Measurements from ENCODE around the gene ARHGEF18. TPM values are rescaled to one million over a fixed set of nuclear protein-coding genes. Genes with fewer than 3 reads are reported as not detected.
A peak's percentile ranks its signal among the peaks of the same experiment; 100 is the strongest.

Gene ARHGEF18
- 100 to 1,000 TPM in 1 of 4 donors, 10 to 100 TPM in 3; 32.0 to 162 (median 92.8) TPM for total RNA-seq

- in situ Hi-C loops (cut with MboI; ENCODE audit: low pct_ligation_motif_present in 1 of 4, low pct_unique_long_range_greater_than_20kb in 1 of 4, low sequenced_read_pairs in 3 of 4) (loop anchor here in 2 of 4 donors (10.0 to 25.0 kb wide), 2 partner anchors 236 to 244 kb away; no protein-coding TSS in a partner anchor), intact Hi-C loops (cut with DNase I; ENCODE audit: low total_unique reads) (no loop called here)
- peaks cover 6 to 14% (median 11%) of the 10 kb centered on the region in 4 donors for H3K4me1 ChIP-seq
- H3K36me3 ChIP-seq: no peaks in the 10 kb centered on the region
- H3K27me3 ChIP-seq: no peaks in the 10 kb centered on the region
- DNase-seq: peak; percentile 40
- H3K9me3 ChIP-seq: peaks cover 5 to 7% of the 10 kb centered on the region in 2 donors
- H3K27ac ChIP-seq: peak within 1 kb of the TSS; percentile 39 to 61 (median 48)
- TF ChIP-seq POLR2A (IDR thresholded peaks at IDR 0.05) (peak; percentile 36), POLR2AphosphoS5 (IDR thresholded peaks at IDR 0.05) (peak in 1 of 3 donors; percentile 7), CTCF (IDR thresholded peaks at IDR 0.05) (no peak)
- WGBS, 2 donors (ENCODE audit: low coverage in 1 of 2): 65% methylated on average over 13 of the region's 13 CpGs; no CpG with 5 or more reads in 1 of the 2 donors
- peak within 1 kb of the TSS in 1 of 4 donors; percentile 28 for H3K4me3 ChIP-seq
These were observed at the start of gene ARHGEF18 for GRCh38 chr19:7348587-7349230. TSS of gene ARHGEF18 (plus strand) at chr19:7348937. CDS start at chr19:7362891, 13,954 bp downstream.

GRCh38 chr19:7301525-7301924 lies 47.2 kb upstream of the ARHGEF18 start:
- H3K4me3 ChIP-seq: no peak overlapping the region
- no peaks in the 10 kb centered on the region for H3K36me3 ChIP-seq
- H3K27ac ChIP-seq: peak overlapping the region; percentile 53 to 70 (median 66)
- no peak for TF ChIP-seq EP300 (IDR thresholded peaks at IDR 0.05; ENCODE audit: low read depth)
- TF ChIP-seq POLR2AphosphoS5 (IDR thresholded peaks at IDR 0.05): peak in 1 of 3 donors; percentile 11
- no peak for TF ChIP-seq CTCF (IDR thresholded peaks at IDR 0.05)
- TF ChIP-seq POLR2A (IDR thresholded peaks at IDR 0.05): no peak
- H3K4me1 ChIP-seq: peaks cover 4 to 26% (median 14%) of the 10 kb centered on the region in 4 donors
- intact Hi-C loops (cut with DNase I; ENCODE audit: low total_unique reads) (no loop called here), in situ Hi-C loops (cut with MboI; ENCODE audit: low pct_ligation_motif_present in 1 of 4, low pct_unique_long_range_greater_than_20kb in 1 of 4, low sequenced_read_pairs in 3 of 4) (no loop called here)
- H3K27me3 ChIP-seq: no peaks in the 10 kb centered on the region
- 42 to 46% methylated on average over 3 to 5 of the region's 5 CpGs for WGBS, 2 donors (ENCODE audit: low coverage in 1 of 2)
- DNase-seq: peak; percentile 24
- no peaks in the 10 kb centered on the region for H3K9me3 ChIP-seq

GRCh38 chr19:7303470-7303869 lies 45.3 kb upstream of the ARHGEF18 start:
- H3K9me3 ChIP-seq: no peaks in the 10 kb centered on the region
- in situ Hi-C loops (cut with MboI; ENCODE audit: low pct_ligation_motif_present in 1 of 4, low pct_unique_long_range_greater_than_20kb in 1 of 4, low sequenced_read_pairs in 3 of 4): no loop called here
- no peak overlapping the region for H3K4me3 ChIP-seq
- 63 to 68% methylated on average over 4 of the region's 4 CpGs for WGBS, 2 donors (ENCODE audit: low coverage in 1 of 2)
- peak overlapping the region in 3 of 4 donors; percentile 44 to 57 (median 46) for H3K27ac ChIP-seq
- TF ChIP-seq CTCF (IDR thresholded peaks at IDR 0.05) (no peak), POLR2A (IDR thresholded peaks at IDR 0.05) (no peak), POLR2AphosphoS5 (IDR thresholded peaks at IDR 0.05) (no peak), EP300 (IDR thresholded peaks at IDR 0.05; ENCODE audit: low read depth) (no peak)
- H3K27me3 ChIP-seq: no peaks in the 10 kb centered on the region
- intact Hi-C loops (cut with DNase I; ENCODE audit: low total_unique reads): no loop called here
- DNase-seq: no peak
- H3K4me1 ChIP-seq: peaks cover 4 to 26% (median 14%) of the 10 kb centered on the region in 4 donors
- H3K36me3 ChIP-seq: no peaks in the 10 kb centered on the region

GRCh38 chr19:7304200-7304599 lies 44.5 kb upstream of the ARHGEF18 start:
- TF ChIP-seq EP300 (IDR thresholded peaks at IDR 0.05; ENCODE audit: low read depth): no peak
- TF ChIP-seq CTCF (IDR thresholded peaks at IDR 0.05): no peak
- TF ChIP-seq POLR2A (IDR thresholded peaks at IDR 0.05): no peak
- TF ChIP-seq POLR2AphosphoS5 (IDR thresholded peaks at IDR 0.05): no peak
- Histone ChIP-seq H3K9me3 (no peaks in the 10 kb centered on the region), H3K4me3 (no peak overlapping the region), H3K27ac (peak overlapping the region in 2 of 4 donors; percentile 44 to 57), H3K4me1 (peaks cover 4 to 26% (median 14%) of the 10 kb centered on the region in 4 donors), H3K36me3 (no peaks in the 10 kb centered on the region), H3K27me3 (no peaks in the 10 kb centered on the region)
- in situ Hi-C loops (cut with MboI; ENCODE audit: low pct_ligation_motif_present in 1 of 4, low pct_unique_long_range_greater_than_20kb in 1 of 4, low sequenced_read_pairs in 3 of 4) (no loop called here), intact Hi-C loops (cut with DNase I; ENCODE audit: low total_unique reads) (no loop called here)
- 47 to 65% methylated on average over 6 to 9 of the region's 9 CpGs for WGBS, 2 donors (ENCODE audit: low coverage in 1 of 2)
- peak; percentile 76 for DNase-seq

Measured in transverse colon (tissue), 4 donors.